CD4-positive, alpha-beta T cell (primary cell): ENCODE data around the gene HIVEP3. TPM values are rescaled to one million over a fixed set of nuclear protein-coding genes. Genes with fewer than 3 reads are reported as not detected.

Experiments
- ATAC-seq: fragments of 200-7000 bp; cut with Tn5 transposase; one replicate; pipeline ENCODE4 v1.10.0; 2022; ENCODE audit warnings: mild to moderate bottlenecking; ENCODE audit not compliant: poor library complexity
- CTCF ChIA-PET: fragments of 350-600 bp; sonication (Branson Sonifier 250); formaldehyde crosslinking; loops from one replicate; lab custom pipeline; 2021; ENCODE audit warnings: antibody characterized with exemption, inconsistent platforms; lab: Charles Lee
- POLR2A ChIA-PET: fragments of 350-600 bp; sonication (Branson Sonifier 250); formaldehyde crosslinking; loops from one replicate; lab custom pipeline; 2021; ENCODE audit warnings: antibody characterized with exemption, inconsistent platforms; lab: Charles Lee
- DNase-seq, 14 experiments: peaks; one replicate each; pipeline ENCODE4 v3.0.0-alpha.2; 2013 to 2020; ENCODE audit warnings: mixed read lengths in 2 of 14
- H3K27ac ChIP-seq, 2 donors: one replicate each; pipeline versions ENCODE4 v1.5.1 to v1.7.0; 2013; ENCODE audit warnings: low read length in 2 of 2, low read depth in 1 of 2, mild to moderate bottlenecking in 1 of 2
- H3K27me3 ChIP-seq, 2 experiments: 1 replicate in 1 of 2; 2 replicates in 1 of 2; pipeline versions ENCODE4 v1.6.1 to v1.7.0; 2013; ENCODE audit warnings: low read length in 2 of 2, control low read depth in 1 of 2, mild to moderate bottlenecking in 1 of 2, moderate library complexity in 1 of 2; ENCODE audit not compliant: insufficient read depth in 2 of 2, control insufficient read depth in 1 of 2
- H3K36me3 ChIP-seq: one replicate; pipeline ENCODE4 v1.6.1; 2013; ENCODE audit warnings: low read length, control low read depth; ENCODE audit not compliant: insufficient read depth
- H3K4me1 ChIP-seq: one replicate; pipeline ENCODE4 v1.6.1; 2013; ENCODE audit warnings: low read length, control low read depth; ENCODE audit not compliant: insufficient read depth
- H3K4me3 ChIP-seq: one replicate; pipeline ENCODE4 v1.5.1; 2013; ENCODE audit warnings: mild to moderate bottlenecking, low read length, moderate library complexity
- H3K9me3 ChIP-seq, 2 experiments: 1 replicate in 1 of 2; 2 replicates in 1 of 2; pipeline versions ENCODE4 v1.6.1 to v1.7.0; 2013; ENCODE audit warnings: low read length in 2 of 2, mild to moderate bottlenecking in 2 of 2, control low read depth in 1 of 2, moderate library complexity in 1 of 2; ENCODE audit not compliant: control insufficient read depth in 1 of 2, insufficient read depth in 1 of 2
- H3K27ac Mint-ChIP-seq: one replicate; pipeline ENCODE4 v1.8.0; 2020; ENCODE audit warnings: mixed read lengths
- H3K27me3 Mint-ChIP-seq: one replicate; pipeline ENCODE4 v1.8.0; 2021; ENCODE audit warnings: mixed read lengths
- H3K36me3 Mint-ChIP-seq: one replicate; pipeline ENCODE4 v1.8.0; 2021; ENCODE audit warnings: low read depth, mixed read lengths
- H3K4me1 Mint-ChIP-seq: one replicate; pipeline ENCODE4 v1.8.0; 2021; ENCODE audit warnings: low read depth, mixed read lengths
- H3K4me3 Mint-ChIP-seq: one replicate; pipeline ENCODE4 v1.8.0; 2020; ENCODE audit warnings: mild to moderate bottlenecking, mixed read lengths
- H3K9me3 Mint-ChIP-seq: one replicate; pipeline ENCODE4 v1.8.0; 2020; ENCODE audit warnings: mixed read lengths
- CTCF ChIP-seq: fragments of 200-600 bp; IDR thresholded peaks from one replicate; pipeline ENCODE4 v1.8.0; 2022; ENCODE audit warnings: antibody characterized with exemption, mild to moderate bottlenecking
- intact Hi-C, 2 experiments: fragments of 100-400 bp; cut with DNase I in 1 of 2; cut with micrococcal nuclease in 1 of 2; formaldehyde crosslinking; loops; one replicate each; pipeline versions ENCODE4 v1.15.1 to v1.9.0; 2023 to 2025; cut with DNase I, micrococcal nuclease
- total RNA-seq, 174 experiments: library from RNA in 2 of 174; stranded (reverse) in 2 of 174; gene quantifications; one replicate each; pipeline ENCODE4 v1.2.3 and lab custom pipeline; 2021 to 2026

HIVEP3 gene
- total RNA-seq, 2 experiments from 2014 or later: 5.1 to 5.4 TPM

GRCh38 chr1:41481109-41481775 is 437.5 kb downstream of the HIVEP3 start:
- CTCF ChIA-PET: no interaction called here
- Histone ChIP-seq H3K4me1 (no peaks in the 10 kb centered on the region), H3K9me3 (no peaks in the 10 kb centered on the region), H3K4me3 (no peak overlapping the region), H3K36me3 (no peaks in the 10 kb centered on the region), H3K27ac (no peak overlapping the region), H3K27me3 (peaks cover 0 to 4% of the 10 kb centered on the region in 2 experiments)
- no peak for DNase-seq
- no peak for ATAC-seq
- TF ChIP-seq CTCF: no peak
- Mint-ChIP-seq H3K4me3 (no peak overlapping the region), H3K9me3 (no peaks in the 10 kb centered on the region), H3K27me3 (peaks cover 16% of the 10 kb centered on the region), H3K27ac (no peak overlapping the region), H3K36me3 (no peaks in the 10 kb centered on the region), H3K4me1 (no peaks in the 10 kb centered on the region)
- intact Hi-C loops: no loop called here
- POLR2A ChIA-PET: no interaction called here

GRCh38 chr1:41480204-41481108 is 438.3 kb downstream of the HIVEP3 start:
- ChIA-PET CTCF (no interaction called here), POLR2A (no interaction called here)
- Mint-ChIP-seq H3K27me3 (peaks cover 11% of the 10 kb centered on the region), H3K36me3 (no peaks in the 10 kb centered on the region), H3K4me3 (no peak overlapping the region), H3K9me3 (no peaks in the 10 kb centered on the region), H3K27ac (no peak overlapping the region), H3K4me1 (no peaks in the 10 kb centered on the region)
- Histone ChIP-seq H3K36me3 (no peaks in the 10 kb centered on the region), H3K27me3 (no peaks in the 10 kb centered on the region), H3K4me3 (no peak overlapping the region), H3K27ac (no peak overlapping the region), H3K9me3 (no peaks in the 10 kb centered on the region), H3K4me1 (no peaks in the 10 kb centered on the region)
- ATAC-seq: no peak
- intact Hi-C loops: no loop called here
- TF ChIP-seq CTCF: no peak
- no peak for DNase-seq

GRCh38 chr1:41479808-41480160 is 438.9 kb downstream of the HIVEP3 start:
- no peaks in the 10 kb centered on the region for H3K9me3 Mint-ChIP-seq
- H3K4me1 Mint-ChIP-seq: no peaks in the 10 kb centered on the region
- peaks cover 11% of the 10 kb centered on the region for H3K27me3 Mint-ChIP-seq
- ATAC-seq (no peak), DNase-seq (no peak)
- H3K9me3 ChIP-seq: no peaks in the 10 kb centered on the region
- no peaks in the 10 kb centered on the region for H3K4me1 ChIP-seq
- no peak overlapping the region for H3K27ac Mint-ChIP-seq
- H3K4me3 ChIP-seq: no peak overlapping the region
- no peaks in the 10 kb centered on the region for H3K36me3 ChIP-seq
- no peak for TF ChIP-seq CTCF
- POLR2A ChIA-PET: no interaction called here
- no peak overlapping the region for H3K4me3 Mint-ChIP-seq
- intact Hi-C loops: no loop called here
- no peaks in the 10 kb centered on the region for H3K27me3 ChIP-seq
- H3K36me3 Mint-ChIP-seq: no peaks in the 10 kb centered on the region
- no peak overlapping the region for H3K27ac ChIP-seq
- CTCF ChIA-PET: no interaction called here
